GM19238 (cell line): ENCODE data around the gene GOLPH3.

Experiments
- DNase-seq: peaks from one replicate; pipeline ENCODE4 v3.0.0; 2011; ENCODE audit warnings: low spot score; ENCODE audit not compliant: insufficient read length

Gene GOLPH3

GRCh38 chr5:32076699-32077695 is 97.1 kb downstream of the GOLPH3 start:
- DNase-seq, result peak; percentile 13
